ENCODE measurements around the gene AWAT2. TPM values are rescaled to one million over a fixed set of nuclear protein-coding genes. Genes with fewer than 3 reads are reported as not detected.

AWAT2 gene
- polyA plus RNA-seq, 3 donors, result not detected

DNA sequence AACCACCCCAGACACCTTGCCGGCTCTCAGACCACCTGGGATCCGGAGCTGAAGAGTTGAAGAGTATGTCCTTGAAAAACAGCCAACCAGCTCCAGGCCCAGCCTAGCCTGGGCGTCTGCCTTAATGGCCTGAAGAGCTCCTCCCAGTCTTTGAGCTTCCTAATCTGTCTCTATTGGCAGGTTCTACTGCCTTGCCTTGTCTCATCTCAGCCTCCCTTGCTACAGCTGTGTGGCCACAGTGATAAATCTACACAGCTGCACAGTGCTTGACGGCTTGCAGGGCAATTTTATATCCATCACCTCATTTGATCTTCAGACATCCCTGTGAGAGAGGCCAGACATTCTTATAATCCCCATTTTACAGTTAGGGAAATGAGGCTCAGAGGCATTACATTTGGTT lies 19.9 kb downstream of the AWAT2 start:
- H3K4me1 ChIP-seq (ENCODE audit: control insufficient read depth in 1 of 2, insufficient read depth in 2 of 2, low read length in 2 of 2), result no peaks in the 10 kb centered on the region
- H3K9me3 ChIP-seq (replicated peaks in 1 of 2; ENCODE audit: control insufficient read depth in 1 of 2, insufficient read depth in 1 of 2, low read length in 2 of 2), result no peaks in the 10 kb centered on the region
- no peaks in the 10 kb centered on the region for H3K9me3 Mint-ChIP-seq
- no peak for DNase-seq
- no peaks in the 10 kb centered on the region for H4K20me1 ChIP-seq (ENCODE audit: insufficient read depth, low read length)
- H3K27me3 ChIP-seq (ENCODE audit: control insufficient read depth in 2 of 2, insufficient read depth in 2 of 2, low read length in 2 of 2), result no peaks in the 10 kb centered on the region
- H2AFZ ChIP-seq (ENCODE audit: insufficient read depth, low read depth, low read length, poor library complexity, severe bottlenecking), result no peak overlapping the region
- H3K9ac ChIP-seq (ENCODE audit: insufficient read depth, low read length, poor library complexity, severe bottlenecking), result no peak overlapping the region
- H3K27ac ChIP-seq (ENCODE audit: low read depth in 1 of 2, low read length in 2 of 2), result no peak overlapping the region
- 80% methylated on average over 1 of the region's 4 CpGs for WGBS (ENCODE audit: insufficient coverage)
- H3K36me3 Mint-ChIP-seq, result no peaks in the 10 kb centered on the region
- peaks cover 0 to 12% (median 1%) of the 10 kb centered on the region in 3 donors for H3K27me3 Mint-ChIP-seq (ENCODE audit: low read depth in 3 of 3)
- TF ChIP-seq, protein P1, sequence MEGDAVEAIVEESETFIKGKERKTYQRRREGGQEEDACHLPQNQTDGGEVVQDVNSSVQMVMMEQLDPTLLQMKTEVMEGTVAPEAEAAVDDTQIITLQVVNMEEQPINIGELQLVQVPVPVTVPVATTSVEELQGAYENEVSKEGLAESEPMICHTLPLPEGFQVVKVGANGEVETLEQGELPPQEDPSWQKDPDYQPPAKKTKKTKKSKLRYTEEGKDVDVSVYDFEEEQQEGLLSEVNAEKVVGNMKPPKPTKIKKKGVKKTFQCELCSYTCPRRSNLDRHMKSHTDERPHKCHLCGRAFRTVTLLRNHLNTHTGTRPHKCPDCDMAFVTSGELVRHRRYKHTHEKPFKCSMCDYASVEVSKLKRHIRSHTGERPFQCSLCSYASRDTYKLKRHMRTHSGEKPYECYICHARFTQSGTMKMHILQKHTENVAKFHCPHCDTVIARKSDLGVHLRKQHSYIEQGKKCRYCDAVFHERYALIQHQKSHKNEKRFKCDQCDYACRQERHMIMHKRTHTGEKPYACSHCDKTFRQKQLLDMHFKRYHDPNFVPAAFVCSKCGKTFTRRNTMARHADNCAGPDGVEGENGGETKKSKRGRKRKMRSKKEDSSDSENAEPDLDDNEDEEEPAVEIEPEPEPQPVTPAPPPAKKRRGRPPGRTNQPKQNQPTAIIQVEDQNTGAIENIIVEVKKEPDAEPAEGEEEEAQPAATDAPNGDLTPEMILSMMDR (IDR thresholded peaks at IDR 0.05), result no peak
- H3K79me2 ChIP-seq (ENCODE audit: insufficient read depth, low read length), result no peaks in the 10 kb centered on the region
- no peaks in the 10 kb centered on the region for H3K4me1 Mint-ChIP-seq
- H3K4me2 ChIP-seq (replicated peaks; ENCODE audit: extremely low read depth, low read length, poor library complexity, severe bottlenecking), result no peak overlapping the region
- H3K36me3 ChIP-seq (replicated peaks in 1 of 2; ENCODE audit: control insufficient read depth in 1 of 2, insufficient read depth in 2 of 2, low read length in 2 of 2), result no peaks in the 10 kb centered on the region
- no peak overlapping the region for H3K4me3 Mint-ChIP-seq
- intact Hi-C loops (cut with micrococcal nuclease), result no loop called here
- no peak overlapping the region for H3K4me3 ChIP-seq (replicated peaks in 1 of 3; ENCODE audit: low read depth in 2 of 3, low read length in 3 of 3)
- no peak overlapping the region for H3K27ac Mint-ChIP-seq

GRCh38 chrX:70026851-70027200 lies 22.9 kb downstream of the AWAT2 start:
- Histone ChIP-seq H3K27ac (ENCODE audit: low read depth in 1 of 2, low read length in 2 of 2) (no peak overlapping the region), H3K4me2 (replicated peaks; ENCODE audit: extremely low read depth, low read length, poor library complexity, severe bottlenecking) (no peak overlapping the region), H3K27me3 (ENCODE audit: control insufficient read depth in 2 of 2, insufficient read depth in 2 of 2, low read length in 2 of 2) (peaks cover 0 to 2% of the 10 kb centered on the region in 2 donors), H3K36me3 (replicated peaks in 1 of 2; ENCODE audit: control insufficient read depth in 1 of 2, insufficient read depth in 2 of 2, low read length in 2 of 2) (no peaks in the 10 kb centered on the region), H3K9ac (ENCODE audit: insufficient read depth, low read length, poor library complexity, severe bottlenecking) (no peak overlapping the region), H3K4me1 (ENCODE audit: control insufficient read depth in 1 of 2, insufficient read depth in 2 of 2, low read length in 2 of 2) (no peaks in the 10 kb centered on the region), H2AFZ (ENCODE audit: insufficient read depth, low read depth, low read length, poor library complexity, severe bottlenecking) (no peak overlapping the region), H3K4me3 (replicated peaks in 1 of 3; ENCODE audit: low read depth in 2 of 3, low read length in 3 of 3) (no peak overlapping the region), H3K9me3 (replicated peaks in 1 of 2; ENCODE audit: control insufficient read depth in 1 of 2, insufficient read depth in 1 of 2, low read length in 2 of 2) (no peaks in the 10 kb centered on the region), H4K20me1 (ENCODE audit: insufficient read depth, low read length) (no peaks in the 10 kb centered on the region), H3K79me2 (ENCODE audit: insufficient read depth, low read length) (no peaks in the 10 kb centered on the region)
- intact Hi-C loops (cut with micrococcal nuclease), result no loop called here
- no peaks in the 10 kb centered on the region for H3K36me3 Mint-ChIP-seq
- peaks cover 0 to 14% (median 1%) of the 10 kb centered on the region in 3 donors for H3K27me3 Mint-ChIP-seq (ENCODE audit: low read depth in 3 of 3)
- H3K27ac Mint-ChIP-seq, result no peak overlapping the region
- DNase-seq, result no peak
- no peaks in the 10 kb centered on the region for H3K4me1 Mint-ChIP-seq
- TF ChIP-seq, protein P1 (IDR thresholded peaks at IDR 0.05), result no peak
- no peak overlapping the region for H3K4me3 Mint-ChIP-seq
- WGBS (ENCODE audit: insufficient coverage), result 49% methylated on average over 3 of the region's 4 CpGs
- no peaks in the 10 kb centered on the region for H3K9me3 Mint-ChIP-seq
